ENCODE data around the gene BEX1. TPM values are rescaled to one million over a fixed set of nuclear protein-coding genes. Genes with fewer than 3 reads are reported as not detected.

Gene BEX1
- total and polyA plus RNA-seq, 9 of the 15 experiments (the other 6 are each of a cell fraction or from before 2014, with no cell fraction given): not detected

DNA sequence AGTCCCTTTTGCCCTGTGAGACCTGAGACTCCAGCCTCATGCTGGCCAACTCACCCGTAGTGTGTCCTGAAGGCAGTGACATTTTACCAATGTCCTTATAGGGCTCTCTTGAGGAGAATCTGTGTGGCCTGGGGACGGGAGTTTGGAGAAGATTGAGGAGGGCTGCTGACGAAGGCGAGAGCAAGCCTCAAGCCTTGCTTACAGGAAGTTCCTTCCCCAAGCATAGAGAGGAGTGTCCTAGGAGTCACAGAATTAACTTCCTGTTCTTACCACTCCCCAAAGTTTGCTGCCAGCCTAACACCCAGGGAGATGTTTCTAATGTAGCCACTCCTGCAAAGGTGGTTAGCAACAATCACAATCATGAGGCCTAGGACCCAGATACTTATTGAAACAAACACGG is 29.0 kb upstream of the BEX1 start, which contains the start of gene NXF3 (continued):
- no peak for TF ChIP-seq CUX1 (CRISPR knock-in tag; IDR thresholded peaks at IDR 0.05)
- no peak for TF ChIP-seq ZNF224 (CRISPR knock-in tag; IDR thresholded peaks at IDR 0.05)
- TF ChIP-seq CHD1 (IDR thresholded peaks at IDR 0.05; ENCODE audit: low read length): no peak
- no peak for TF ChIP-seq LCOR (CRISPR knock-in tag; IDR thresholded peaks at IDR 0.05)
- no peak for TF ChIP-seq GATAD2B (IDR thresholded peaks at IDR 0.05; ENCODE audit: borderline replicate concordance)
- TF ChIP-seq MEF2D (tag; conservative IDR thresholded peaks at IDR 0.05; ENCODE audit: low read depth): no peak
- TF ChIP-seq ZNF274 (IDR thresholded peaks at IDR 0.05; ENCODE audit: borderline replicate concordance, low read depth, low read length): no peak
